Measurements from ENCODE around the gene OR10A2.

DNA sequence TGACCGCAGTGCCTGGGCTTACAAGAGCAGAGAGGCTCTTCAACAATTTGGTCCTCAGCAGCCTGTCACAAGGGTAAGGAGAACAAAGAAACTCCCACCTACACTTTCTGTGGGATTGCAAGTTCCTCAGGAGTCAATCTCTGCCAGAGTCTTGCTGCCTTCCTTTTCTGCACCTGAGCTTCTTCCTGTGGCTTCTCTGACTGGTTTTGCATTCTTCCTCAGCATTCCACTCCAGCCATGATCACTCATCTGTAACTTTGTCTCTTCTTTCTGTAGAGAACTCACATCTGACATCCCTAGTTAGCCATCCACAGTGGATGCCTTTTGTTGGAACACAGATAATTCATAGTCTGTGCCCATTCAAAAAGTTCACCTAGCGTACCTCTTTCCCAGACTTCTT lies 49.2 kb upstream of the OR10A2 start:
- TF ChIP-seq, protein P1, sequence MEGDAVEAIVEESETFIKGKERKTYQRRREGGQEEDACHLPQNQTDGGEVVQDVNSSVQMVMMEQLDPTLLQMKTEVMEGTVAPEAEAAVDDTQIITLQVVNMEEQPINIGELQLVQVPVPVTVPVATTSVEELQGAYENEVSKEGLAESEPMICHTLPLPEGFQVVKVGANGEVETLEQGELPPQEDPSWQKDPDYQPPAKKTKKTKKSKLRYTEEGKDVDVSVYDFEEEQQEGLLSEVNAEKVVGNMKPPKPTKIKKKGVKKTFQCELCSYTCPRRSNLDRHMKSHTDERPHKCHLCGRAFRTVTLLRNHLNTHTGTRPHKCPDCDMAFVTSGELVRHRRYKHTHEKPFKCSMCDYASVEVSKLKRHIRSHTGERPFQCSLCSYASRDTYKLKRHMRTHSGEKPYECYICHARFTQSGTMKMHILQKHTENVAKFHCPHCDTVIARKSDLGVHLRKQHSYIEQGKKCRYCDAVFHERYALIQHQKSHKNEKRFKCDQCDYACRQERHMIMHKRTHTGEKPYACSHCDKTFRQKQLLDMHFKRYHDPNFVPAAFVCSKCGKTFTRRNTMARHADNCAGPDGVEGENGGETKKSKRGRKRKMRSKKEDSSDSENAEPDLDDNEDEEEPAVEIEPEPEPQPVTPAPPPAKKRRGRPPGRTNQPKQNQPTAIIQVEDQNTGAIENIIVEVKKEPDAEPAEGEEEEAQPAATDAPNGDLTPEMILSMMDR (IDR thresholded peaks at IDR 0.05): no peak
- TF ChIP-seq POLR2A (IDR thresholded peaks at IDR 0.05): no peak

Data from thyroid gland (tissue), 4 donors.